Mammary epithelial cell (primary cell): ENCODE results near the gene EN2.

Experiments
- CTCF ChIP-seq, 2 donors: IDR thresholded peaks in 1 of 2; conservative IDR thresholded peaks in 1 of 2; 2 replicates each; pipeline ENCODE4 v1.5.1; 2011 to 2012; ENCODE audit warnings: inconsistent platforms in 2 of 2, low read length in 2 of 2, mild to moderate bottlenecking in 2 of 2, control low read depth in 1 of 2, low read depth in 1 of 2; ENCODE audit not compliant: insufficient read depth in 1 of 2; ENCODE audit errors: extremely low read depth in 1 of 2
- EZH2 ChIP-seq: IDR thresholded peaks from 2 replicates; pipeline ENCODE4 v1.6.1; 2012; ENCODE audit warnings: low read length, inconsistent platforms, borderline replicate concordance

DNA sequence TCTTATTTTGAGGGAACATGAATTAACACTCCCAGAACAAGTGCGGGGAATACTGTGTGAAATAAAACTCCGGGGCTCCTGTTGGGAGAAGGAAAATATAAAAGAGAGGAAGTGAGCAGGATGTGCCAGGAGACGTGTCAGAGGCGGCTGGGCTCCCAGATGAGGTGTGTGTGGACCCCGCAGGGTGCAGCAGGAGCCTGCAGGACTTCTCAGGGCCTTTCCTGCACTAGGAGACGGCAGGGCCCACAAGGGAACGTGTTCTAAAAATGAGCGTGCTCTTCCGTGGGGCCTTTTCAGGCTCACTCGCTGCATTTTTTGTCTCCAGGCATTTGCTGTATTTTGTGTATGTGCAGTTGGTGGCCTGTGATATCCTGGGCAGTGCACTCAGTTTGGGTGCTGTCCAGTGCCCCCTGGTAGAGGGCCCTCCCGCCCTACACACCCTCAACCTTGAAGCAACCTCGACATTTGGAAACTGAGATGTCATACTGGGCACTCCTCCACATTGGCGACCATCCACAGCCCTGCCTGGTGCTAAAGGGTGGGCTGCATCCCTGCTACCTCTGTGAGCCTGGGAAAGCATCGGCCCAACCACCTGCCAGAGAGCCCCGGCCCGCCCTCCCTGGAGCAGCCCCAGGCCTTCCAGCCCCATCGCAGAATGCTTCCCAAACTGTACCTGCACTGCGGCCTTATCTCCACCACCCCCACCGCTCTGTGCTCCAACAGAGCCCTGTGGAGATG lies 35.2 kb upstream of the EN2 start:
- TF ChIP-seq CTCF (conservative IDR thresholded peaks at IDR 0.05 in 1 of 2, IDR thresholded peaks at IDR 0.05 in 1 of 2; ENCODE audit: extremely low read depth in 1 of 2, insufficient read depth in 1 of 2, low read depth in 1 of 2, low read length in 2 of 2) (no peak), EZH2 (no peak)
